ES-I3 (cell line): Measurements from ENCODE around the gene SCMH1.
A peak's percentile ranks its signal among the peaks of the same experiment; 100 is the strongest.

Experiments used
- H3K36me3 ChIP-seq: 2 replicates; pipeline ENCODE4 v1.6.1; 2013; ENCODE audit warnings: mild to moderate bottlenecking, low read length, control low read depth, moderate library complexity; ENCODE audit not compliant: insufficient read depth
- H3K4me1 ChIP-seq: 2 replicates; pipeline ENCODE4 v1.6.1; 2013; ENCODE audit warnings: mild to moderate bottlenecking, control low read depth, low read length; ENCODE audit not compliant: insufficient read depth
- H3K9ac ChIP-seq: 2 replicates; pipeline ENCODE4 v1.6.1; 2013; ENCODE audit warnings: low read depth, mild to moderate bottlenecking, low read length, moderate library complexity
- H3K9me3 ChIP-seq: 2 replicates; pipeline ENCODE4 v1.6.1; 2013; ENCODE audit warnings: mild to moderate bottlenecking, low read length, moderate library complexity; ENCODE audit not compliant: control insufficient read depth, insufficient read depth

SCMH1 gene

GRCh38 chr1:41241749-41242341, at the start of gene SCMH1:
SCMH1 (minus strand) TSS chr1:41242306; CDS start chr1:41186133, 56,173 bp downstream.
- Histone ChIP-seq H3K9ac (peak within 1 kb of the TSS; percentile 70), H3K4me1 (peaks cover 13% of the 10 kb centered on the region), H3K9me3 (no peaks in the 10 kb centered on the region), H3K36me3 (no peaks in the 10 kb centered on the region)

GRCh38 chr1:41291195-41291594, 49.1 kb upstream of the SCMH1 start:
- H3K36me3 ChIP-seq: no peaks in the 10 kb centered on the region
- H3K9ac ChIP-seq: no peak overlapping the region
- peaks cover 8% of the 10 kb centered on the region; the same call in 1 of the 2 replicates for H3K4me1 ChIP-seq
- no peaks in the 10 kb centered on the region for H3K9me3 ChIP-seq

GRCh38 chr1:41289196-41289595, 47.1 kb upstream of the SCMH1 start:
- H3K4me1 ChIP-seq: peaks cover 16% of the 10 kb centered on the region; the same call in 1 of the 2 replicates
- no peak overlapping the region for H3K9ac ChIP-seq
- no peaks in the 10 kb centered on the region for H3K9me3 ChIP-seq
- no peaks in the 10 kb centered on the region for H3K36me3 ChIP-seq

GRCh38 chr1:41286992-41287391, 44.9 kb upstream of the SCMH1 start:
- Histone ChIP-seq H3K9me3 (no peaks in the 10 kb centered on the region), H3K9ac (no peak overlapping the region), H3K36me3 (no peaks in the 10 kb centered on the region), H3K4me1 (peaks cover 16% of the 10 kb centered on the region; the same call in 1 of the 2 replicates)

- H3K9me3 ChIP-seq: no peaks in the 10 kb centered on the region
- peaks cover 16% of the 10 kb centered on the region; the same call in 1 of the 2 replicates for H3K4me1 ChIP-seq
- no peak overlapping the region for H3K9ac ChIP-seq
- no peaks in the 10 kb centered on the region for H3K36me3 ChIP-seq
Measured at GRCh38 chr1:41286486-41286885, 44.4 kb upstream of the SCMH1 start.

DNA sequence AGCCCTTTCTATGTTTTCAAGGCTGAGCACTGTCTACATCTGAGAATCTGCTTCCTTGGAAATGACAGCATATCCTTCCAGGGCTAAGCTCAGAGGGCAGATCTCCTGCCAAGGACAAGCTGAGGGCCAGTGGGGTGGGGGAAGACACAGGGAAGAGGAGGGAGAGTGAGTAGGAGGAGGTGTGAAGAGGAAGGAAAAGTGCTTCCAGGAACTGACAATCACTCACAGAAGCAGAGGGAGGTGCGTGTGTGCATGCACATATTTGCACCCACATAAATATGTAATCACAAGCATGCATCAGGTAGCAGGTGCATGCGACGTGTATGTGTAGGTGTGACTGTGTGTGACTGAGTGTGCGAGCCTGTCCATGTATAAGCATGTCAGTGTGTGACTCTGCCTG, 43.7 kb upstream of the SCMH1 start:
- Histone ChIP-seq H3K9ac (no peak overlapping the region), H3K9me3 (no peaks in the 10 kb centered on the region), H3K4me1 (peaks cover 16% of the 10 kb centered on the region; the same call in 1 of the 2 replicates), H3K36me3 (no peaks in the 10 kb centered on the region)

DNA sequence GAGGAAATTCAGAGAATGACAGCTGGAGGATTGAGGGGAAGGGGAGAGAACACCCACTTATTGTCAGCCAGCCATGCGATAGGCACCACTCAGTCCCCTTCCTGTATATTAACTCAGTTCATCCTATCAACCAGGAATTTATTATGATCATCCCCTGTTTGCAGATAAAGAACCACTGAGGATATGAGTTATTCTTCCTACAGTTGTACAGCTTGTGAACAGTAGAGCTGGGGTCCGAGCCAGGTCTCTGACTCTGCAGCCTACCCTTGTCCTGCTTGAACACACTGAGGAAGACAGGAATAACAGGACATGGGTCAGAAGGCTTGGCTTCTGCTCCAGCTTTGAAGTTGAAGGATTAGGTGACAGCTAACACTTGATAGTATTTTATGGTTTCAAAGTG, 42.0 kb upstream of the SCMH1 start:
- no peak overlapping the region for H3K9ac ChIP-seq
- H3K4me1 ChIP-seq: peaks cover 16% of the 10 kb centered on the region; the same call in 1 of the 2 replicates
- no peaks in the 10 kb centered on the region for H3K9me3 ChIP-seq
- H3K36me3 ChIP-seq: no peaks in the 10 kb centered on the region

GRCh38 chr1:41282679-41283317, 40.7 kb upstream of the SCMH1 start:
- no peak overlapping the region for H3K9ac ChIP-seq
- H3K9me3 ChIP-seq: no peaks in the 10 kb centered on the region
- H3K4me1 ChIP-seq: peaks cover 16% of the 10 kb centered on the region; the same call in 1 of the 2 replicates
- H3K36me3 ChIP-seq: no peaks in the 10 kb centered on the region

- H3K4me1 ChIP-seq: peaks cover 10% of the 10 kb centered on the region; the same call in 1 of the 2 replicates
- H3K9ac ChIP-seq: no peak overlapping the region
- H3K36me3 ChIP-seq: no peaks in the 10 kb centered on the region
- no peaks in the 10 kb centered on the region for H3K9me3 ChIP-seq
Measured at GRCh38 chr1:41281334-41281733, 39.2 kb upstream of the SCMH1 start.

- H3K4me1 ChIP-seq: 0 out of 2 replicates have a peak, but pooled peaks cover under 1% of the 10 kb centered on the region
- no peak overlapping the region for H3K9ac ChIP-seq
- no peaks in the 10 kb centered on the region for H3K36me3 ChIP-seq
- H3K9me3 ChIP-seq: no peaks in the 10 kb centered on the region
Measured at GRCh38 chr1:41280202-41281032, 38.3 kb upstream of the SCMH1 start.

- no peaks in the 10 kb centered on the region for H3K4me1 ChIP-seq
- no peak overlapping the region for H3K9ac ChIP-seq
- no peaks in the 10 kb centered on the region for H3K9me3 ChIP-seq
- no peaks in the 10 kb centered on the region for H3K36me3 ChIP-seq
Measured at GRCh38 chr1:41278076-41278475, 36.0 kb upstream of the SCMH1 start.

DNA sequence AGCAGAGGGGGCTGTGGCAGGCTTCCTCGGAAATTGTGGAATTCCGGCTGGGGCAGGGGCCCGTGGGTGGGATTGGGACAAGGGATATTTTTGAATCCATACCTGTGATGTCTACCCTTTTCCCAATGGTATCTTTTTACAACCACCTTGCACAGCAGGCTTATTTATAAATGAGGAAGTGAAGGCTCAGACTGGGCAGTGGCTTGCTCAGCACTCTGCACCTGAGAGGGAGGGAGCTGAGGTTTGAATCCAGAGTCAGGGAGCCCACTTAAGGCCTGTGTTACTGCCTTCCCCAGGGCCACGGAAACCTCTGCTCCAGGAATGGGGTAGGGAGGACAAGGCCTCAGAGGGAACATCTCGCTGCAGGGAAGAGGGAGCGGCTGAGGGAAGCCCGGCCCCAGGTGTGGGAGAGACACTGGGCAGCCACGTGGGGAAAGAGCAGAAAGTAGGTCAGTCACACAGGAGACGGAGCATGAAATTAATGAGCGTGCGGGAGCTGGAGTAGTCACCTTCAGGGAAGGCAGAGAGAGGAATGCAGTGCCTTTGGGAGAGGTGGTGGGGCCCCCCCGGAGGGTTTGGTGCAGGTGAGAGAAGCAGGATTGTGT, 35.4 kb upstream of the SCMH1 start:
- Histone ChIP-seq H3K9me3 (no peaks in the 10 kb centered on the region), H3K4me1 (no peaks in the 10 kb centered on the region), H3K36me3 (no peaks in the 10 kb centered on the region), H3K9ac (no peak overlapping the region)

DNA sequence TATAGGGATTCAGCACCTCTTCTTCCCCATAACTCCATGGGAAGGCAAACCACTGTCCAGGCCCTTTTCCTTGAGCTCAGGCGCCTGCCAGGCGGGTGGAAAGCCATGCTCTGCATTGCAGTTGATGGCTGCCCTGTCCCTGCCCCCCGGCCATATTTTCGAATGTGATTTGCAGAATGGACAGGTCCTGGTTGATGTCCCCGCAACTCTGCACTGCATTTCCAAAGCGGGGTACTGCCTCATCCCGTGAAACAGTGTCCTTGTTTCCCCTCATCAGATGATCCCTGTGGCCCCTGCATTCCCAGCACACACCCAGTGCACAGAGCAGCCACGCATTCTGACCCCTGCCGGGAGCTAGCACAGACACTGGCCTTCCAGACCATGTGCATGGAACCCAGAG, 33.7 kb upstream of the SCMH1 start:
- Histone ChIP-seq H3K9ac (no peak overlapping the region), H3K9me3 (no peaks in the 10 kb centered on the region), H3K36me3 (no peaks in the 10 kb centered on the region), H3K4me1 (no peaks in the 10 kb centered on the region)

- Histone ChIP-seq H3K36me3 (no peaks in the 10 kb centered on the region), H3K4me1 (no peaks in the 10 kb centered on the region), H3K9ac (no peak overlapping the region), H3K9me3 (no peaks in the 10 kb centered on the region)
Measured at GRCh38 chr1:41274752-41275545, 32.8 kb upstream of the SCMH1 start.
